ENCODE results near the gene ETF1. TPM values are rescaled to one million over a fixed set of nuclear protein-coding genes. Genes with fewer than 3 reads are reported as not detected.

Gene ETF1
- total and polyA plus RNA-seq, 5 donors from 2014 or later = 25.9 to 170 (median 38.8) TPM

GRCh38 chr5:138569782-138570181 lies 26.7 kb upstream of the ETF1 start:
- Mint-ChIP-seq H3K4me3 (peak overlapping the region in 1 of 4 donors; percentile 36), H3K36me3 (peaks cover 52% of the 10 kb centered on the region), H3K4me1 (peaks cover 39 to 77% (median 51%) of the 10 kb centered on the region in 4 donors), H3K27ac (peak overlapping the region in 1 of 3 donors; percentile 31), H3K9me3 (no peaks in the 10 kb centered on the region), H3K27me3 (no peaks in the 10 kb centered on the region)
- no peak overlapping the region for H3K27ac ChIP-seq (ENCODE audit: insufficient read depth, low read length, poor library complexity, severe bottlenecking)
- H3K36me3 ChIP-seq (ENCODE audit: control insufficient read depth, insufficient read depth, low read length) = peaks cover 87% of the 10 kb centered on the region
- DNase-seq (no peak), ATAC-seq (ENCODE audit: low read depth in 2 of 2) (no peak)
- H3K4me3 ChIP-seq (ENCODE audit: low read depth, low read length) = no peak overlapping the region
- no peaks in the 10 kb centered on the region for H3K9me3 ChIP-seq (ENCODE audit: control insufficient read depth in 2 of 2, low read length in 2 of 2)
- H3K27me3 ChIP-seq (ENCODE audit: control insufficient read depth, insufficient read depth, low read length) = no peaks in the 10 kb centered on the region
- peaks cover 35% of the 10 kb centered on the region for H3K4me1 ChIP-seq (ENCODE audit: control insufficient read depth, insufficient read depth, low read length, poor library complexity, severe bottlenecking)

- H3K4me3 ChIP-seq (ENCODE audit: low read depth, low read length) = no peak overlapping the region
- ATAC-seq (ENCODE audit: low read depth in 2 of 2) = no peak
- Mint-ChIP-seq H3K4me3 (peak overlapping the region in 2 of 4 donors; percentile 45 to 50), H3K4me1 (peaks cover 33 to 78% (median 49%) of the 10 kb centered on the region in 4 donors), H3K27me3 (no peaks in the 10 kb centered on the region), H3K9me3 (no peaks in the 10 kb centered on the region), H3K36me3 (peaks cover 59% of the 10 kb centered on the region), H3K27ac (peak overlapping the region in 2 of 3 donors; percentile 14 to 89)
- no peaks in the 10 kb centered on the region for H3K9me3 ChIP-seq (ENCODE audit: control insufficient read depth in 2 of 2, low read length in 2 of 2)
- DNase-seq = no peak
- H3K27me3 ChIP-seq (ENCODE audit: control insufficient read depth, insufficient read depth, low read length) = no peaks in the 10 kb centered on the region
- H3K27ac ChIP-seq (ENCODE audit: insufficient read depth, low read length, poor library complexity, severe bottlenecking) = peak overlapping the region; percentile 9
- peaks cover 26% of the 10 kb centered on the region for H3K4me1 ChIP-seq (ENCODE audit: control insufficient read depth, insufficient read depth, low read length, poor library complexity, severe bottlenecking)
- peaks cover 95% of the 10 kb centered on the region for H3K36me3 ChIP-seq (ENCODE audit: control insufficient read depth, insufficient read depth, low read length)
These were observed 25.2 kb upstream of the ETF1 start for GRCh38 chr5:138568061-138568824.

- Mint-ChIP-seq H3K4me1 (peaks cover 34 to 72% (median 48%) of the 10 kb centered on the region in 4 donors), H3K9me3 (no peaks in the 10 kb centered on the region), H3K36me3 (peaks cover 55% of the 10 kb centered on the region)
These were observed 23.8 kb upstream of the ETF1 start for GRCh38 chr5:138566792-138567191.

GRCh38 chr5:138565100-138565821 lies 22.2 kb upstream of the ETF1 start:
- ATAC-seq (ENCODE audit: low read depth in 2 of 2) = peak; percentile 52 to 70
- Histone ChIP-seq H3K4me3 (ENCODE audit: low read depth, low read length) (no peak overlapping the region), H3K9me3 (ENCODE audit: control insufficient read depth in 2 of 2, low read length in 2 of 2) (no peaks in the 10 kb centered on the region), H3K4me1 (ENCODE audit: control insufficient read depth, insufficient read depth, low read length, poor library complexity, severe bottlenecking) (peaks cover 25% of the 10 kb centered on the region), H3K27ac (ENCODE audit: insufficient read depth, low read length, poor library complexity, severe bottlenecking) (peak overlapping the region; percentile 75), H3K27me3 (ENCODE audit: control insufficient read depth, insufficient read depth, low read length) (no peaks in the 10 kb centered on the region), H3K36me3 (ENCODE audit: control insufficient read depth, insufficient read depth, low read length) (peaks cover 88% of the 10 kb centered on the region)
- H3K36me3 Mint-ChIP-seq = peaks cover 57% of the 10 kb centered on the region
- no peaks in the 10 kb centered on the region for H3K27me3 Mint-ChIP-seq
- DNase-seq = peak in 2 of 3 donors; percentile 64
- peak overlapping the region; percentile 60 to 94 (median 89) for H3K27ac Mint-ChIP-seq
- peak overlapping the region; percentile 18 to 69 (median 54) for H3K4me3 Mint-ChIP-seq
- peaks cover 34 to 69% (median 47%) of the 10 kb centered on the region in 4 donors for H3K4me1 Mint-ChIP-seq
- H3K9me3 Mint-ChIP-seq = no peaks in the 10 kb centered on the region

More at GRCh38 chr5:138566792-138567191, 23.8 kb upstream of the ETF1 start:
- peak overlapping the region; percentile 75 for H3K27ac ChIP-seq (ENCODE audit: insufficient read depth, low read length, poor library complexity, severe bottlenecking)
- no peaks in the 10 kb centered on the region for H3K27me3 ChIP-seq (ENCODE audit: control insufficient read depth, insufficient read depth, low read length)
- H3K27ac Mint-ChIP-seq = peak overlapping the region; percentile 14 to 89 (median 72)
- no peaks in the 10 kb centered on the region for H3K9me3 ChIP-seq (ENCODE audit: control insufficient read depth in 2 of 2, low read length in 2 of 2)
- H3K36me3 ChIP-seq (ENCODE audit: control insufficient read depth, insufficient read depth, low read length) = peaks cover 90% of the 10 kb centered on the region
- DNase-seq (no peak), ATAC-seq (ENCODE audit: low read depth in 2 of 2) (no peak)
- H3K4me3 ChIP-seq (ENCODE audit: low read depth, low read length) = no peak overlapping the region
- H3K27me3 Mint-ChIP-seq = no peaks in the 10 kb centered on the region
- H3K4me3 Mint-ChIP-seq = peak overlapping the region in 1 of 4 donors; percentile 16
- H3K4me1 ChIP-seq (ENCODE audit: control insufficient read depth, insufficient read depth, low read length, poor library complexity, severe bottlenecking) = peaks cover 25% of the 10 kb centered on the region

- DNase-seq (no peak), ATAC-seq (ENCODE audit: low read depth in 2 of 2) (no peak)
- peak overlapping the region; percentile 75 for H3K27ac ChIP-seq (ENCODE audit: insufficient read depth, low read length, poor library complexity, severe bottlenecking)
- H3K4me1 ChIP-seq (ENCODE audit: control insufficient read depth, insufficient read depth, low read length, poor library complexity, severe bottlenecking) = peaks cover 25% of the 10 kb centered on the region
- Mint-ChIP-seq H3K27ac (peak overlapping the region in 2 of 3 donors; percentile 88 to 94), H3K9me3 (no peaks in the 10 kb centered on the region), H3K4me3 (no peak overlapping the region), H3K27me3 (no peaks in the 10 kb centered on the region), H3K4me1 (peaks cover 33 to 66% (median 46%) of the 10 kb centered on the region in 4 donors), H3K36me3 (peaks cover 59% of the 10 kb centered on the region)
- peak overlapping the region; percentile 23 for H3K4me3 ChIP-seq (ENCODE audit: low read depth, low read length)
- H3K27me3 ChIP-seq (ENCODE audit: control insufficient read depth, insufficient read depth, low read length) = no peaks in the 10 kb centered on the region
- peaks cover 88% of the 10 kb centered on the region for H3K36me3 ChIP-seq (ENCODE audit: control insufficient read depth, insufficient read depth, low read length)
- no peaks in the 10 kb centered on the region for H3K9me3 ChIP-seq (ENCODE audit: control insufficient read depth in 2 of 2, low read length in 2 of 2)
These were observed 21.2 kb upstream of the ETF1 start for GRCh38 chr5:138564242-138564641.

GRCh38 chr5:138563340-138564118 lies 20.5 kb upstream of the ETF1 start:
- peak overlapping the region in 3 of 4 donors; percentile 1 to 42 (median 17) for H3K4me3 Mint-ChIP-seq
- ATAC-seq (ENCODE audit: low read depth in 2 of 2) = no peak
- H3K27me3 Mint-ChIP-seq = no peaks in the 10 kb centered on the region
- no peaks in the 10 kb centered on the region for H3K9me3 Mint-ChIP-seq
- peaks cover 57% of the 10 kb centered on the region for H3K36me3 Mint-ChIP-seq
- Histone ChIP-seq H3K27ac (ENCODE audit: insufficient read depth, low read length, poor library complexity, severe bottlenecking) (no peak overlapping the region), H3K9me3 (ENCODE audit: control insufficient read depth in 2 of 2, low read length in 2 of 2) (no peaks in the 10 kb centered on the region), H3K36me3 (ENCODE audit: control insufficient read depth, insufficient read depth, low read length) (peaks cover 88% of the 10 kb centered on the region), H3K4me3 (ENCODE audit: low read depth, low read length) (no peak overlapping the region), H3K4me1 (ENCODE audit: control insufficient read depth, insufficient read depth, low read length, poor library complexity, severe bottlenecking) (peaks cover 25% of the 10 kb centered on the region), H3K27me3 (ENCODE audit: control insufficient read depth, insufficient read depth, low read length) (no peaks in the 10 kb centered on the region)
- peak overlapping the region; percentile 63 to 94 (median 88) for H3K27ac Mint-ChIP-seq
- DNase-seq = no peak
- H3K4me1 Mint-ChIP-seq = peaks cover 30 to 59% (median 41%) of the 10 kb centered on the region in 4 donors

- Mint-ChIP-seq H3K9me3 (no peaks in the 10 kb centered on the region), H3K4me1 (peaks cover 19 to 38% (median 28%) of the 10 kb centered on the region in 4 donors), H3K4me3 (no peak overlapping the region), H3K36me3 (peaks cover 62% of the 10 kb centered on the region), H3K27me3 (no peaks in the 10 kb centered on the region), H3K27ac (no peak overlapping the region)
- peaks cover 10% of the 10 kb centered on the region for H3K4me1 ChIP-seq (ENCODE audit: control insufficient read depth, insufficient read depth, low read length, poor library complexity, severe bottlenecking)
- no peak overlapping the region for H3K27ac ChIP-seq (ENCODE audit: insufficient read depth, low read length, poor library complexity, severe bottlenecking)
- ATAC-seq (ENCODE audit: low read depth in 2 of 2) (no peak), DNase-seq (no peak)
- H3K4me3 ChIP-seq (ENCODE audit: low read depth, low read length) = no peak overlapping the region
- H3K27me3 ChIP-seq (ENCODE audit: control insufficient read depth, insufficient read depth, low read length) = no peaks in the 10 kb centered on the region
- H3K36me3 ChIP-seq (ENCODE audit: control insufficient read depth, insufficient read depth, low read length) = peaks cover 89% of the 10 kb centered on the region
- H3K9me3 ChIP-seq (ENCODE audit: control insufficient read depth in 2 of 2, low read length in 2 of 2) = no peaks in the 10 kb centered on the region
These were observed 17.9 kb upstream of the ETF1 start for GRCh38 chr5:138560971-138561370.

Data from CD4-positive, CD25-positive, alpha-beta regulatory T cell (primary cell).